Left ventricle myocardium superior (tissue), 1 donor: ENCODE results near the gene GNB1L. TPM values are rescaled to one million over a fixed set of nuclear protein-coding genes. Genes with fewer than 3 reads are reported as not detected.
"Not testable (repeated sequence)": the region's sequence is repeated elsewhere in the genome, so short reads cannot be mapped to it uniquely, and the experiment has no call there.

Source experiments
- ATAC-seq: fragments of 200-7000 bp; cut with Tn5 transposase; one replicate; pipeline ENCODE4 v1.9.1; 2020; ENCODE audit warnings: mild to moderate bottlenecking, moderate library complexity
- DNase-seq: peaks from one replicate; pipeline ENCODE4 v3.0.0-alpha.2; 2020
- intact Hi-C: fragments of 100-400 bp; cut with micrococcal nuclease; formaldehyde crosslinking; loops from one replicate; pipeline ENCODE4 v1.11.0; 2022
- total RNA-seq: library from RNA; stranded (reverse); fragmentation: NEBNext Ultra II Directional; extraction: Animal tissue kit (Norgen Biotek cat#: 25700); gene quantifications from one replicate; pipeline ENCODE4 v1.2.1, GENCODE V29; 2021
- donor health status: DM: no; HTN: yes; CAD: no; lungs with severe emphysema.

GNB1L gene
- total RNA-seq, 1 donor from 2014 or later, result 3.4 TPM

DNA sequence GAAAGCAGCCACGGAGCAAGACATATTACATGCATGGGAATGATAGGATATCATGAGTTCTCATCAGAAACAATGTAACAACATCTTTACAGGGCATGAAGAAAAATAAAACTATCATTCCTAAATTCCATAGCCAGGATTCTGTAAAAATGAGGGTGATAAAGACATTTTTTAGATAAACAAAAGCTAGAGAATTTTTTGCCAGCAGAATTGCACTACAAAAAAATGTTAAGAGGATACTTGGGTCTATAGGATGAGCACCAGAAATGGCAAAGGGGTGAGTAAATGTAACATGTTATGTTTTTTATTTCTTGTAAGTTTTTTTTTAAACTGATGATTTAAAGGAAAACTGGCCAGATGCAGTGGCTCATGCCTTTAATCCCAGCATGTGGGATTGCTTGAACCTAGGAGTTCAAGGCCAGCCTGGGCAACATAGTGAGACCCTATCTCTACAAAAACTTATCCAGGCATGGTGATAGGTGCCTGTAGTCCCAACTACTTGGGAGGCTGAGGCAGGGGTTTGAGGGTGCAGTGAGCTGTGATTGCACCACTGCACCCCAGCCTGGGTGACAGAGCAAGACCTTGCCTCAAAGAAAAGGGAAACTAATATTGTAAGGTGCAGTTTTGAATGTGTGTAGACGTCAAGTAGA lies 60.9 kb downstream of the GNB1L start:
- intact Hi-C loops, result no loop called here
- ATAC-seq (no peak), DNase-seq (no peak)

DNA sequence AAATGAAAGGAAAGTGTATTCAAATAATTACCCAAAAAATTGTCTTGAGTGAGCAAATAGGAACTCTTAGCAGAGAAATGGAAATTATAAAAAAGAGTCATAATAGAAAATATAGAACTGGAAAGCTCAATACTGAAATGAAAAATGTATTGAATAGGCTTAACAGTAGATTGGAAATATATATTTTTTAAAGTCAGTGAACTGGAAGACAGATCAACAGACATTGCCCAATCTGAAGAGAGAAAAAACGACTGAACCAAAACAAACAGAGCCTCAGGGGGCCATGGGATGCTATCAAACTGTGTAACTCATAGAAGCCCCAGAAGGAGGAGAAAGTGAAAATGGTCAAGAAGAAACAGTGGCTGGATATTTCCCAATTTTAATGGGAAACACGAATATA lies 61.5 kb downstream of the GNB1L start:
- ATAC-seq, result no peak
- intact Hi-C loops, result no loop called here
- no peak for DNase-seq

DNA sequence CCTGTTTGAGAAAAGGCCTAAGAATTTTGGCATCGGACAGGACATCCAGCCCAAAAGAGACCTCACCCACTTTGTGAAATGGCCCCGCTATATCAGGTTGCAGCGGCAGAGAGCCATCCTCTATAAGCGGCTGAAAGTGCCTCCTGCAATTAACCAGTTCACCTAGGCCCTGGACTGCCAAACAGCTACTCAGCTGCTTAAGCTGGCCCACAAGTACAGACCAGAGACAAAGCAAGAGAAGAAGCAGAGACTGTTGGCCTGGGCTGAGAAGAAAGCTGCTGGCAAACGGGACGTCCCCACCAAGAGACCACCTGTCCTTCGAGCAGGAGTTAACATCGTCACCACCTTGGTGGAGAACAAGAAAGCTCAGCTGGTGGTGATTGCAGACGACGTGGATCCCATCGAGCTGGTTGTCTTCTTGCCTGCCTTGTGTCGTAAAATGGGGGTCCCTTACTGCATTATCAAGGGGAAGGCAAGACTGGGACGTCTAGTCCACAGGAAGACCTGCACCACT lies 62.2 kb downstream of the GNB1L start:
- DNase-seq, intact Hi-C loops, ATAC-seq: not testable (repeated sequence)

DNA sequence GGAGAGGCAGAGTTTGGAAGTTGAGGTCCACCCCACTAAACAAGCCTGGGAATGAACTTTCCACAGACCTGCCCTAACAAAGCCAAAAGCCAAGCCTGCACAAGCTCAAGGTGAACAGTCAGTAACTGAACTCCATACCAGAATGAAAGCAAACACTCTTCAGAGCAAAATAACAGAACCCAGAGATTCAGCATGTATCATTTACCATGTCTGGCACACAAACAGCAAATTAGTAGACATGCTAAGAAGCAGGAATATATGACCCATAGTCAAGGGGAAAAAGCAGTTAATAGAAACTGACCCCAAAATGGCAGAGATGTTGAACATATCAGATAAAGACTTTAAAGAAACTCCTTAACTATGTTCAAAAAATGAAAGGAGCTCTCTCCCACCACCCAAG lies 62.8 kb downstream of the GNB1L start:
- ATAC-seq, result no peak
- no peak for DNase-seq
- intact Hi-C loops, result no loop called here

DNA sequence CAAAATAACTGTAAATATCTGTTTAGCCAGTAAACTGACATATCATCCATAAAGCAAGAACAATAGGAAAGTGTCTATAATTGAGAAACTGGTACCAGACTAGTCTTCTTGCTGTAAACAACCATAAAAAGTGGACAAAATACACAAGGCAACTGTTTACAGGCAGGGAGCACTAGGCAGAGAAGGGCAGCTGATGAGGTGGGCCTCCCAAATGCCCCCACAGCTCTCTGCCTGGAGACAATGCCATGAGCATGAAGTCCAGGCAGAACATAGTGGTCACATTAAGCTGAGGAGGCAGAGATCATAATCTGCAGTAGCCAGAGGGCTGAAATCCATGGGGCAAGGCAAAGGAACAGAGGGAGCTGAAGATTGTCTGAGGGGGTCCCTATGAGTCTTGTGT lies 63.4 kb downstream of the GNB1L start:
- intact Hi-C loops, result no loop called here
- ATAC-seq, result no peak
- no peak for DNase-seq

DNA sequence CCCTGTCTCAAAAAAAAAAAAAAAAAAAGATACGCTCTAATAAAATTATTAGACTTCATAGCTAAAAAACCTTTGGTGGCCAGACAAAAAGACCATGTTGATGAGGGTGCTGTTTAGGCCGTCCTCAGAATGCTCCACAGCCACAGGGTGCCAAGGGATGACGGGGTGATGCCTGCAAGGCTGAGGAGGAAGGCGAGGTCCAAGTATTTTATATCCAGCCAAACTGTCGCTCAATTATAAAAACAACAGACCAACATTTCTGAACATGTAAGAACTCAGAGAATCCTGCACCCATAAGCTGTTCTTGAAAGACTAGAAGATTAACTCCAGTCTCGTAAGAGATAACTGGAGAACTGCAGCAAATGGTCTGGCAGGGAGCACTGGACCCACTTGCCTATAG lies 64.8 kb downstream of the GNB1L start:
- ATAC-seq (no peak), DNase-seq (no peak)
- intact Hi-C loops, result no loop called here

DNA sequence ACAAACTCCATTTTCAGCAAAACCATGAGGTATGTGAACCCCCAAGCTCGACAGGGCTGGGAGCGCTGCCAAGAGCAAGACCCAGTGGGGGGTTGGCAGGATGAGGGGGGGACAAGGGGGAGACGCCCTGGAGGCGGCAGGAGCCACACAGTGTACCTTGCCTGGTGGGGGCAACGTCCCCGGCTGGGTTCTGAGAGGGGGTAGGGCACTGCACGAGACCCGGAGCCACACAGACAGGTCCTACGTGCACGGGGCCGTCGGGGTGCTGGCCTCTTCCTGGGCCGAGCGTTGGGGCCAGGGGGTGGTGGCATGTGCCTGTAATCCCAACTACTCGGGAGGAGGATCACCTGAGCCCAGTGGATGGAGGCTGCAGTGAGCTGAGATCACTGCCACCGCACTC lies 65.3 kb downstream of the GNB1L start:
- intact Hi-C loops, result no loop called here
- DNase-seq, result peak; percentile 27
- no peak for ATAC-seq

DNA sequence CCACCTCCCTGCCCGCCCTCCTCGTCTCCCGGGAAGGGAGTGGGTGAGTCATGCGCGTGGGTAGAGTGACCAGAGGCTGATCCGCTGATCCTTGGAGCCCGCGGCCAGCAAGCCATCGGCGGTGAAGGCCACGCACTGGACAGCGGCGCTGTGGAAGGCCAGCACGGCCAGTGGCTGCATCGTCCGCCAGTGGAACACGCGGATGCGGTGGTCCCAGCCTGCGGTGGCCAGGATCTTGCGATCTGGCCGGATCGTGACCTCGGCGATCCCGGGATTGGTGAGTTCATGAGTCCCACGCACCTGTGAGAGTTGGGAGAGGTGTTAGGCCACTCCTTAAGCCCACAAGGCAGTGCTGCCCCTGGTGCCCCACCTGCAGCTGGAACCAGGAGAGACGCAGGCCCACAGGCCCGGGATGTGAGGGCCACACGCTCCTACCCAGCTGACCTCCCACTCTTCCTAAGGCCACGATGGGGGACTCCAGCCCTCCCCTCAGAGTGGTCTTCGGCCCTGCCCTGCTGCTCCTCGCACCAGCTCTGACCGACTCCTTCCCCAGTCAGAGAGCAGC lies 65.9 kb downstream of the GNB1L start:
- ATAC-seq (no peak), DNase-seq (peak; percentile 12)
- intact Hi-C loops, result no loop called here

DNA sequence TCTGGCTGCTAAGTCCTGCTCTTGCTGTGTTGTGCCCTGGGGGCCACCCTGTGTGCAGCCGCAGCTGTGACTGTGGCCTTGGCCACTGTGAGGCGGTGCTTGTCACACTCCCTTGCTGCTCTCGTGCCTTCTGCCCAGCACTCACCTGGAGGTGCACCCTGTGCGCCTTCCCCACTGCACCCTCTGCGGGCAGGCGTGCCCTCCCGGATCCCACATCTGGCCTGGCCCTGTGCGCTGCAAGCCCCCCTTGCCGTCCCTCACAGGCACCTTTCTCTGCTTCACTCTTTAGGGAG lies 66.9 kb downstream of the GNB1L start:
- no peak for DNase-seq
- intact Hi-C loops, result no loop called here
- ATAC-seq, result no peak

DNA sequence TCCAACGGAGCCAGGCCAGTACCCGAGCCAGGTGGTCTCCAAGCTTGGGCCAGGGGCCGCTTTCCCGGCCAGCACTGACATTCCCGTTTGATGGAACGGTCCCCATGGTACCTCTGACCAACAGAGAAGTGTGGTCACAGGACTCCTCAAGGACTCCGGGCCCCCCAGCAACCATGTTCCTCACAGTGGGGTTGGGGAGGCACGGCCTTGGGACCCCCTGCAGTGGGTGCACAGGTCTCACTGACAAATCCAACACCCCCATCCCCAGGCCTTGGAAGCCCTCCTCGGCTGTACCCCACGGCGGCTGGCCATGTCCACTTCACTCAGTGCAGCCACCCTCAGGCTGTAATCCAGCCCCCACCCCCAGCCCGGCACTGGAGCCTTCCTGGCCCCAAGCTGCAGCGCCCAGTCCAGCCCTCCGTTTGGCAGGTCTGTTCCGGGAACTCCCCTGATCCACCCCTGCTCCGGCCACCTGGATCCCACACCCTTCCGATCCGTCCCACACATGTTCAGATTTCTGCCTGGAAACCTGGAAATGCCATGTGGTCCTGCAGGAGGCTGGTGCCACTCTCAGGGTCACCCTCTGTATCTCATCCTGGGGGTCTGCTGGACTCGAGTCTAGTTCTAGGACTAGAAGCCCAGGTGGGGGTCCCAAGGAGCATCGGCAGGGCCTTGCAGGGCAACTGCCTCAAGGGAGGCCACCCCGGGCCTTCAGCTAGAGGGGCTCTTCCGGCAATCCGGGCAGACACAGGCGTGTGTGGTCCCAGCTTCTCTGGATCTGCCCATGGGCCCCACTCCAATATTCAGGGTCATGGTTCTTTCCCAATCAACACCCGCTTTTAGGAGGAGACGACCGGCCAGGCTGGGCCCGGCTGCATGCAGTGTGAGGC lies 67.5 kb downstream of the GNB1L start:
- peak; percentile 21 for DNase-seq
- ATAC-seq, result no peak
- intact Hi-C loops, result no loop called here

DNA sequence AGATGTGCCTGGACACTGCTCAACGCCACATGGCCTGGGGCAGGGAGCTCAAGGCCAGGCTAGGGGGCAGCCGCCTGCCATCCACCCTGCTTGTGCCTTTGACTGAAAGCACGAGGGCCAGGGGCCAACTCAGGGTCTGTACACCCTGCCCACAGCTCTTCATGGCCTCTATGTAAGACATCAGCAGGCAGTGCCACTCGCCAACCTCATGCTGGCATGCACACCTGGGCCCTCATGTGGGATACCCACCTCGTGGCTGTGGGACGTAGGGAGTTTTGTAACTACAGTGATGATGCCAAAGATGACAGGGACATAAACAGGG lies 68.4 kb downstream of the GNB1L start:
- DNase-seq, result peak; percentile 19
- intact Hi-C loops, result no loop called here
- no peak for ATAC-seq

DNA sequence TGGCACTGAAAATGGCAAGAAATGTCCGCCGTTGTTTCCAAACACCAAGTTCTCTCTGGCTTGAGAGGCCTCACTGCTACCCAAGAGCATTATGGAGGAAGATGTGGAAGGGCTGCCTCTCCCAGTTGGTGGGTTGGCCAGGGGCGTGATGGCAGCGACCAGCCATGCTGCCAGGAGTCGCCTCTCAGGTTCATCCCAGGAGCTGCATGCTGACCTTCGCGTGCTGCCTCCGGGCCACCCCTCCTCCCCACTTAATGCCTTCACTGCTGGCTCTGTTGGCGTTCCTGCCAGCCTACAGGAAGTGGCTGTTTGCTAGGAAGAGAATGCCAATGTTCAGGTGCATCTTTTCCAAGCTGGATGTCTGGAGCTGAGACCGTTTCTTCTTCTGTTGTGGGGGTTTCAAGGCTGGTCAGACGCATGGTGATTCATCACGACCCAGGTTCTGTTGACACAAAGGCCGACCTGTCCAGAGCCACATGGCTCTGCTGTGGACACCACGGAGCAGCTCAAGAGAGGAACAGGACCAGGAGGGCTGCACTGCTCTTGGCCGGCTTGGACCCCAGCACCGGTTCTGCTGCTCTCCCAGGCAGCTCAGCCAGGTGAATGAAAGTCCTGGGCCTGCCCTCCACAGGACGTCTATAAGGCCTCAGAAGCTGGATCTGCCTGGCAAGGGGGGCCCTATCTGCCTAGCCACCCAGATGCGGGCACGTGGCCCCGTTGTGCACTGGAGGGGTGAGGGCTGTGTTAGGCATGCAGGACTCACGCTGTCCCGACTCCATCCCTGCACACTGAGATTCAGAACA lies 69.0 kb downstream of the GNB1L start:
- ATAC-seq (no peak), DNase-seq (peak; percentile 12)
- intact Hi-C loops, result no loop called here

DNA sequence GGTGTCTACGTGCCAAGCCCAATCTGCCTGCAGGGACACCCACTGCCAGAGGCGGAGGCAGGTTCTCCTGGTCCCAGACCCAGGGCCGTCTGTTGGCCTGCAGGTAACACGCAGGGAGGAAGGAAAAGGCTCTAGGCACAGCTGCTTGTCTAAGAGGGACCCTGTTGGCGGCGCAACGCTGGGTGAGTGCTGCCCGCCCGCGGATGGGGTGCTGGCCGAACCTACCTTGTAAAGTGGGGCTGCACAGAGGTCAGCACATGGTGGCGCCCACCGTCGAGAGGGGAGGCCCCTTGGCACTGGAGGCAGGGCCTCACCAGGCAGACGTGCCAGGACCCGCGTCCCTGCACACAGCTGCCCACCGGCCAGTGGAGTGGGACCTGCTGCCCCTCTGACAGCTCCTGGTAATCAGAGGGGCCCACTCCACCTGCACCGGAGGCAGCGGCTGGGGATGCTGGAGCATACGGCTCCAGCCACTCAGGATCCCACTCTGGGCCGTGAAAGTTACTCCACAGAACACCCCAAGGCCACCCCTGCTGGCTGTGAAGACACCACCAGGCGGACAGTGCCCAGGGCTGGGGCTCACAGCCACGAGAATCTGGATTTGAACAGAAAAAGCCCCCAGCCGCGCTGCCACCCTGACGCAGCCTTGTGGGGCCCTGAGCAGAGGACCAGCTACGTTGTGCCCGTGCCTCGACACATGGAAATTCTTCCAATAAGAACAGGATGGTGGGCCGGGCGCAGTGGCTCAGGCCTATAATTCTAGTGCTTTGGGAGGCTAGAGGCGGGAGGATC lies 70.1 kb downstream of the GNB1L start:
- no peak for ATAC-seq
- DNase-seq, result peak; percentile 24
- intact Hi-C loops, result no loop called here

DNA sequence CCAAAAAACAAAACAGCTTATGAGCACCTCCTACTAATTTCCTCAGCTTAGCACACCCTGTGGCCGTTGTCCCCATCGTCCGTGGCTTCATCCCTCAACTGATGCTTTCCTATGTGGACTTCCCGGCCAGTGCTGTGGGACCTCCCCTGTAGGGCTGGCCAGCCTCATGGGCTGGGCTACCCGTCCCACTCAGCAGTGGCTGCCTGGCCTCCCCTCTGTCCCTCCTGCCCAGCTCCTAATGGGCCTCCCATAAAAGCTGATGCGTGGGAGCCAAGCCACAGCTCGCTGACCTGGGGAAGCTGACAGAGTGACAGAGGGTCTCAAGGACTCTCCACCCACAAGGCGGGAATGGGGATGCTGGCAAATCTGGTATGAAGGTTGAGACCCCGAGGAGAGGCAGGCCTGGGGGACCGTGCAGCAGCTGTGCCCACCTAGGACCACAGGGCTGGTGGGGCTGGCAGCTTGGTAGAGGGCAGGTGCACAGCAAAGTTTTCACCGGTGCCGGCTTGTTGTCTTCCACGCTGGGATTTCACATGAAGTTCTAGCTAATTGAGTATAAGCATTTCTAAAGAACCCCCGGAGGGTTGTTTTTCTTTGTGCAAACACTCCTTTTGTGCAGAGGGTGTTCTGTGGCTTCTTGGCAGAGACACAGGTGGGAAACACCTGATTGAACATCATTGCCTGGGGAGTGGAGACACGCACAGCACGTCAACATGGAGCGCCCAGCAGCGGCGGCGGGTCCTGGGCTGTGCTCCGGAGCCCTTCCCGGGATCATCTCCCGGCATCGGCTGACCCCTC lies 70.9 kb downstream of the GNB1L start:
- ATAC-seq, result no peak
- peak; percentile 18 for DNase-seq
- intact Hi-C loops, result no loop called here

DNA sequence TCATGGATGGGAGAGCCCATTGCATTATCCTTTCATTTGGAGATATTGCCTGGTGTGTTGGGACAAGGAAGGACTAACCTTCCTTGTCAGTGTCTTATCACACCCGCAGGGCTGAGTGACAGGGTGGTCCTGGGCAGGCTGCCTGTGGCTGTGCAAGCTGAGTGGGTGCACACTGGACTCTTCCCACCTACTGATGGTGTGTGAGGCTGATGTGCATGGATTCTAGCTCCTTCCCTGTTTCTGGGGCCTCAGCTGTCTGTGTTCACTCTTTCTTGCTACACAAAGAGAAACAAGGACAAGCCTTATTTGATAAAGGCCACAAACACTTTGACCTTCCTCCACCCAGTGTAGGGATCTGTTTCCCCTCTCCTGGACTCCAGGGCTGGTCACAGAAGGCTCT lies 72.1 kb downstream of the GNB1L start:
- intact Hi-C loops, result no loop called here
- DNase-seq (no peak), ATAC-seq (no peak)

DNA sequence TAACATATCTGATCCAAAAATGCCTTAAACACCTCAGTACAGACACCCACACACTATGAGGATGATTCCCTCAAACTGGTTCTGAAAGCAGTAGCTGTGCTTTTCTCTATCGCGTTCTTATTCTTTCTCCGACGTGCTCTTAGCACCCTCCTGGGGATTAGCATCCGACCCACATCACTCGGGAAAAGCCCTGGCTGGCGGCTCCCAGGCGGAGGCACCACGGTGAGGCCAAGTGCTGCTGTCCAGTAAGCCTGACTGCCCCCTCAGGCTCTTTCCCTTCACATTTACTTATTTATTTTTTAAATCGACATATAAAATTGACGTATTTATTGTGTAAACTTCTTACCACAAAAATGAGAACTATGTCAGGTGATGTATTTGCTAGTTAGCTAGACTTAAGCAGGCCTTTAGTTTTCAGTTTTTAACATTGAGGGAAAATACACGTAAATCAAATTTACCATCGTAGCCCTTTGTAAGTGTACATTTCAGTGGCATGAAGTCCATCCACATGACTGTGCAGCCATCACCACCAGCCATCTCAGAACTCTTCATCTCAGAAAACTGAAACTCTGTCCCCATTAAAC lies 74.9 kb downstream of the GNB1L start:
- DNase-seq, result peak; percentile 9
- ATAC-seq, result no peak
- intact Hi-C loops, result no loop called here

DNA sequence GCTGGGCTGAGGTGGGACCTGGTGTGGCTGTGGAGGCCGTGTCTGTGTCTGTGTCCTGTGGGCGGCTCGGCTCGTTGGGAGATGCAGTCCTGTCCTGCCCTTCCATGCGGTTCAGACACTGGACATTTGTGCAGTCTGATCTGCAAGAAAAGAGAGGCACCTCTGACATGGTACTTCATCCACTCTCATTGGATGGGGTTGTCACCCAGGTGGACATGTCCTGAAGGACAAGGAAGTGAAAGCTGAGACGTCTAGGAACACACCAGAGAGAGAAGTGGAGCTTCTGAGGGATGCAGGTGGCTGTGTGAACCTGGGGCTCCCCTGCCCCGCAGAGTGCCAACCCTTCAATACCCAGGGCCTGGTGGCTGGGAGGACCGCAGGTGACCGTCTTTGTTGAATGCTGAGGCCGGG lies 75.7 kb downstream of the GNB1L start:
- DNase-seq, result peak; percentile 11
- no peak for ATAC-seq
- intact Hi-C loops, result no loop called here

DNA sequence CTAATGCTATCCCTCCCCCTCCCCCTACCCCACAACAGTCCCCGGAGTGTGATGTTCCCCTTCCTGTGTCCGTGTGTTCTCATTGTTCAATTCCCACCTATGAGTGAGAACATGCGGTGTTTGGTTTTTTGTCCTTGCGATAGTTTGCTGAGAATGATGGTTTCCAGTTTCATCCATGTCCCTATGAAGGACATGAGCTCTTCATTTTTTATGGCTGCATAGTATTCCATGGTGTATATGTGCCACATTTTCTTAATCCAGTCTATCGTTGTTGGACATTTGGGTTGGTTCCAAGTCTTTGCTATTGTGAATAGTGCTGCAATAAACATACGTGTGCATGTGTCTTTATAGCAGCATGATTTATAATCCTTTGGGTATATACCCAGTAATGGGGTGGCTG lies 77.5 kb downstream of the GNB1L start:
- intact Hi-C loops, DNase-seq, ATAC-seq: not testable (repeated sequence)
